GM06990 (cell line): ENCODE measurements around the gene SERPINB4.

ENCODE experiments used
- DNase-seq: peaks from one replicate; pipeline ENCODE4 v3.0.0-alpha.2; 2011; ENCODE audit not compliant: insufficient read length; ENCODE audit errors: extremely low read depth
- H3K27me3 ChIP-seq: replicated peaks from 2 replicates; pipeline ENCODE4 v1.6.0; 2011; ENCODE audit warnings: low read length; ENCODE audit not compliant: control insufficient read depth, insufficient read depth
- H3K36me3 ChIP-seq: 2 replicates; pipeline ENCODE4 v1.5.1; 2011; ENCODE audit warnings: low read length; ENCODE audit not compliant: control insufficient read depth, insufficient read depth
- H3K4me3 ChIP-seq: replicated peaks from 2 replicates; pipeline ENCODE4 v1.5.1; 2011; ENCODE audit warnings: low read depth, mild to moderate bottlenecking, control low read depth, low read length
- CTCF ChIP-seq: IDR thresholded peaks from 2 replicates; pipeline ENCODE4 v1.5.1; 2011; ENCODE audit warnings: low read length, control low read depth, mild to moderate bottlenecking, inconsistent platforms; ENCODE audit not compliant: insufficient read depth, poor library complexity, severe bottlenecking

Gene SERPINB4

GRCh38 chr18:63613420-63613819, 30.6 kb downstream of the SERPINB4 start:
- TF ChIP-seq CTCF = no peak
- no peaks in the 10 kb centered on the region for H3K36me3 ChIP-seq
- no peaks in the 10 kb centered on the region for H3K27me3 ChIP-seq
- DNase-seq = no peak
- no peak overlapping the region for H3K4me3 ChIP-seq

GRCh38 chr18:63606526-63606925, 37.5 kb downstream of the SERPINB4 start:
- no peaks in the 10 kb centered on the region for H3K27me3 ChIP-seq
- DNase-seq = no peak
- no peaks in the 10 kb centered on the region for H3K36me3 ChIP-seq
- no peak overlapping the region for H3K4me3 ChIP-seq
- TF ChIP-seq CTCF = no peak

GRCh38 chr18:63604791-63605567, 39.1 kb downstream of the SERPINB4 start:
- Histone ChIP-seq H3K4me3 (no peak overlapping the region), H3K36me3 (no peaks in the 10 kb centered on the region), H3K27me3 (no peaks in the 10 kb centered on the region)
- DNase-seq = no peak
- no peak for TF ChIP-seq CTCF

GRCh38 chr18:63603772-63604171, 40.3 kb downstream of the SERPINB4 start:
- peak; percentile 49 for DNase-seq
- Histone ChIP-seq H3K4me3 (no peak overlapping the region), H3K36me3 (no peaks in the 10 kb centered on the region), H3K27me3 (no peaks in the 10 kb centered on the region)
- TF ChIP-seq CTCF = no peak

GRCh38 chr18:63603355-63603754, 40.7 kb downstream of the SERPINB4 start:
- Histone ChIP-seq H3K4me3 (no peak overlapping the region), H3K36me3 (no peaks in the 10 kb centered on the region), H3K27me3 (no peaks in the 10 kb centered on the region)
- TF ChIP-seq CTCF = no peak
- no peak for DNase-seq

- H3K27me3 ChIP-seq = no peaks in the 10 kb centered on the region
- no peak overlapping the region for H3K4me3 ChIP-seq
- H3K36me3 ChIP-seq = no peaks in the 10 kb centered on the region
- no peak for TF ChIP-seq CTCF
- no peak for DNase-seq
Measured at GRCh38 chr18:63596964-63597363, 47.1 kb downstream of the SERPINB4 start.
